Activated T-cell treated with anti-CD3 and anti-CD28 coated beads, Interleukin-2, amount 50 U/mL, for 4 hours (primary cell): Measurements from ENCODE around the gene GTSE1. TPM values are rescaled to one million over a fixed set of nuclear protein-coding genes. Genes with fewer than 3 reads are reported as not detected.

Experiments
- ATAC-seq, 2 donors: fragments of 200-7000 bp; cut with Tn5 transposase; one replicate each; pipeline ENCODE4 v1.10.0; 2021
- DNase-seq: peaks from one replicate; pipeline ENCODE4 v3.0.0-alpha.2; 2020
- H3K27me3 Mint-ChIP-seq: one replicate; pipeline ENCODE4 v1.8.0; 2021; ENCODE audit warnings: low read depth, mixed read lengths
- H3K36me3 Mint-ChIP-seq: one replicate; pipeline ENCODE4 v1.8.0; 2022; ENCODE audit warnings: mixed read lengths; ENCODE audit not compliant: insufficient read depth
- H3K4me1 Mint-ChIP-seq: one replicate; pipeline ENCODE4 v1.8.0; 2021; ENCODE audit warnings: low read depth, mixed read lengths
- H3K4me3 Mint-ChIP-seq: one replicate; pipeline ENCODE4 v1.8.0; 2021; ENCODE audit warnings: mild to moderate bottlenecking, moderate library complexity, mixed read lengths
- H3K9me3 Mint-ChIP-seq: one replicate; pipeline ENCODE4 v1.8.0; 2021; ENCODE audit warnings: mixed read lengths
- total RNA-seq, 3 donors: library from RNA; stranded (reverse); gene quantifications; one replicate each; pipeline ENCODE4 v1.2.1, GENCODE V29; 2021

GTSE1 gene
- total RNA-seq, 3 donors from 2014 or later = 2.2 to 3.7 (median 2.7) TPM

DNA sequence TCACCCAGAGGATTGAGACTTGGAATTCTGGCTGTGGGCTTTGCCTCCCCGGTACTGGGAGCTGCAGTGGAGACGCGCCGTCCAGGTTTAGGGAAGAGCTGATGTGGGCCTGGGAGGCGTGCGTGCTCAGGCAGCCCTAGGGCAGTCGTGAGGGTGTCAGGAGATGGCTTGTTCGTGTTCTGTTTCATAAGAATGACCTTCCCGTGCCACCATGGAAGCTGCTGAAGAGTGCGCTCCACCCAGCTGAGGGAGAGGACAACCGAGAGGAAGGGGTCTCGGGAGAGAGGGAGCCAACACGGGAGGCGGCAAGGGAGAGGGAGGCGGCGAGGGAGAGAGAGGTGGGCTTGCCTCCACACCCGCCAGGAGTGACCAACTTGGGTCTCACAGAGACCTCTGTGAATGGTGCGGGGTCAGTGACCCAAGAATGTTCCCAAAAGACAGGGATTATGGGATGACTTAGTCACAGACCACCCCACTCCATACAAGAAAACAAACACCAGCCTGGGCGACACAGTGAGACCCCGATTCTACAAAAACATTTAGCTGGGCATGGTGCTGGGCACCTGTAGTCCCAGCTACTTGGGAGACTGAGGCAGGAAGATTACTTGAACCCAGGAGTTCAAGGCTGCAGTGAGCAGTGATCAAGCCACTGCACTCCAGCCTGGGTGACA lies 24.2 kb downstream of the GTSE1 start:
- Mint-ChIP-seq H3K27me3 (no peaks in the 10 kb centered on the region), H3K9me3 (no peaks in the 10 kb centered on the region), H3K4me3 (no peak overlapping the region), H3K36me3 (no peaks in the 10 kb centered on the region), H3K4me1 (no peaks in the 10 kb centered on the region)
- ATAC-seq = no peak
- no peak for DNase-seq

DNA sequence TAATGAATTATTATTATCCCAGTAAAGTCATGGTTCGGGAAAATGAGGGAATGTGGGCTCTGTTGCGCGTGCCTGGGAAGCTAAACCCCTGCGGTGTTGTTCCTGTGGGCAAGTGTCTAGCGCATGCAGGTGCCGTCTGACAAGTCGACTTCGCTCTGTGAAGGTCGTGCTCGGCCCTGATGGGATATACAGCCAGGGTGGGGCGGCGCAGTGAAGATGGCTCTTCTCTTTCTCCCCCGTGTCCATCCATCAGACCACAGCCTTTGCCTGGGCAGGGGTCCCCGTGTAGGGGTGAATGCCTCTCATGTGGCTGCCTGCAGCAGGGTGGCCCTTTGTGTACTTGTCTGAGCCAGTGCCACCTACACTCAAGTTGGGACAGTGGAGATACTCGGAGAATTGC lies 26.0 kb downstream of the GTSE1 start:
- Mint-ChIP-seq H3K4me1 (no peaks in the 10 kb centered on the region), H3K9me3 (no peaks in the 10 kb centered on the region), H3K36me3 (no peaks in the 10 kb centered on the region), H3K27me3 (no peaks in the 10 kb centered on the region), H3K4me3 (no peak overlapping the region)
- DNase-seq = no peak
- ATAC-seq = no peak

DNA sequence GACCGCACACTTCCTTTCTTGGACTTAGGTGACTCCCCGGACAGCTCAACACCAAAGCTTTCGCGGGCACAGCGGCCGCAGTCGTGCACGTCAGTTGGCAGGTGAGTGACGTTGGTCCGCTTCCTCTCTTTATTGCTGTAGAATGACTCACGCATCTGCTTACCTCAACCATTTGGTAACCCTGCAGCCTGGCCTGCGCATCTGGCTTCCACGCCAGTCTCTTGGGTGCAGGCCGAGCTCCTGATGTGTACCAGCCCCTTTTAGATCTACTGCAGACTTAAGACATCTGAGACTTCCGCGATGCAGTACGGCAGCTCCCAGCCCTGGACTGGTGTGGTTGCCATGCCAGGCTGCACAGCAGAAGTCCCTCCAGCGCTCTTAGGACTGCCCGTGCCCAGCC lies 26.5 kb downstream of the GTSE1 start:
- no peak for DNase-seq
- H3K4me1 Mint-ChIP-seq = no peaks in the 10 kb centered on the region

DNA sequence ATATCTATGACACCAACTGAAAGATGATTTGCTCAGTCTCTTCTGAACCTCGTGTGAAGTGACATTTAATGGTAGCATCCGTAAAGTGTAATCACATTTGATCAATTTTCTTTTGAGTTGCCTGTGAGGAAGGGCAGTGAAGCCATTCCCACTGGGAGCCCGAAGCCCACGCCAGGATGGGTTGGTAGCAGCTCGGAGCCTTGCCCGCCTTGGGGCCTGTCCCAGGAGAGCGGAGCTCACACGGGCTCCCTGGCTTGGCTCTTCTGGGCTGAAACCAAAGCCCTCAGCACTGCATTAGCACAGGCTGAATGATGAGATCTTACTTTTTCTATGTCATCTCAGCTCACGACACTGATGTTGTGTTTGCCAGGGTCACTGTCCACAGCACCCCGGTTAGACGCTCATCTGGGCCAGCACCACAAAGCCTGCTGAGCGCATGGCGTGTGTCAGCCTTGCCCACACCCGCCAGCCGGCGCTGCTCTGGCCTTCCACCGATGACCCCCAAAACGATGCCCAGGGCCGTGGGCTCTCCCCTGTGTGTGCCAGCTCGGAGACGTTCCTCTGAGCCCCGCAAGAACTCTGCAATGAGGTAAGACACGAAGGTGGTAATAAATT lies 29.5 kb downstream of the GTSE1 start:
- Mint-ChIP-seq H3K36me3 (no peaks in the 10 kb centered on the region), H3K9me3 (no peaks in the 10 kb centered on the region), H3K4me3 (no peak overlapping the region), H3K4me1 (no peaks in the 10 kb centered on the region), H3K27me3 (no peaks in the 10 kb centered on the region)
- ATAC-seq = no peak
- DNase-seq = no peak

More for the DNA sequence above, 26.5 kb downstream of the GTSE1 start:
- Mint-ChIP-seq H3K36me3 (no peaks in the 10 kb centered on the region), H3K27me3 (no peaks in the 10 kb centered on the region), H3K9me3 (no peaks in the 10 kb centered on the region), H3K4me3 (no peak overlapping the region)
- ATAC-seq = no peak

DNA sequence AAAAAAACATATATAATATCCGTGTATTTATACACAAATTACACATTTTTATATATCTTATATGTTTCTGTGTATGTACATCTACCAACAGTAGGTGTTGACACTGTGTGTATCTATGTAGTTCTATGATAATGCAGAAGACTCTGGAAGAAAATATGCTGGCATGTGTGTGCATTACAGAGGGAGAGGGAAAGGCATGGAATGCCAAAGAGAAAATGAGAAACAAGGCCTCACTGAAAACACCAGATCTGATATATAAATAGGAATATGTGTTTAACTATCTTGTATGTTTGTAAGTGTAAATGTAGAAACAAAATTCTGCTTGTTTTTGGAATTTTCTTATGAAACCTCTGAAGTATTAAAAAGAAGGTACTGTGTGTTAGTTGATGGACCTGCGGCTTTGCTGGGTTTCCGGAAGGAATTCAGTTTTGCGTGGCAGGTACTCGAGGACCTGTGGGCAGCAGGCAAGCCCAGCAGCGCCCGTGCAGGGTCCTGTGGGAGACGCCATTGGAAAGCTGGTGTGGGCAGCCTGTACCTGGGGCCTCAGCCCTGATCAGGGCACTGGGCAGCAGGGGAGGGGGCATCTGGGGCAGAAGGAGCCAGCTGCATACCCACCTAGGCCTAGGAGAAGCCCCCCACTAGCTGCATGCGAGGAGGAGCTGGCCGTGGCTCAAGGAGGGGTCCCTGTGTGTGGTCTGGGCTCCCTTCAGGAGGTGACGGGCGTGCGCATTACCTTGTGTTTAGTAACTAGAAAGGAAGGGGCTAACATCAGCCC lies 31.2 kb downstream of the GTSE1 start:
- Mint-ChIP-seq H3K27me3 (no peaks in the 10 kb centered on the region), H3K9me3 (no peaks in the 10 kb centered on the region), H3K36me3 (no peaks in the 10 kb centered on the region), H3K4me3 (no peak overlapping the region), H3K4me1 (no peaks in the 10 kb centered on the region)
- no peak for DNase-seq
- ATAC-seq = no peak

DNA sequence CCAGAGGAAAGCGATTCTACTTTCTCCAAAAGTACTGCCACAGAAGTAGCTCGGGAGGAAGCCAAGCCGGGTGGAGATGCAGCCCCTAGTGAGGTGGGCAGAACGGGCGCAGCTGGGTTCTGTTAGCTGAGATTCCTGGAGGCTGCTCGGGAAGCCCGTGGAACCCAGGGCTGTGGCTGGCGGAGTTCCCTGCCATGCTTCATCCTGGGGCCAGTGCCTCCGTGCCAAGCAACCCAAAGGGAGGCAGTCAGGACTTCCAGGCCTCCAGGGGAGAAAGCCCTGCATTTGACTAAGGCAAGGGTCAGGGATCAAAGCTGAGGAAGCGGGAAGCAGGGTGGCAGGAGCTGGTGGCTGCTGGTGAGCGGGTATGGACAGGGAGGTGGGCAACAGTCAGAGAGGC lies 32.1 kb downstream of the GTSE1 start:
- H3K4me3 Mint-ChIP-seq = no peak overlapping the region
- no peaks in the 10 kb centered on the region for H3K4me1 Mint-ChIP-seq
- no peaks in the 10 kb centered on the region for H3K9me3 Mint-ChIP-seq
- no peak for ATAC-seq
- H3K27me3 Mint-ChIP-seq = no peaks in the 10 kb centered on the region
- DNase-seq = no peak
- no peaks in the 10 kb centered on the region for H3K36me3 Mint-ChIP-seq

DNA sequence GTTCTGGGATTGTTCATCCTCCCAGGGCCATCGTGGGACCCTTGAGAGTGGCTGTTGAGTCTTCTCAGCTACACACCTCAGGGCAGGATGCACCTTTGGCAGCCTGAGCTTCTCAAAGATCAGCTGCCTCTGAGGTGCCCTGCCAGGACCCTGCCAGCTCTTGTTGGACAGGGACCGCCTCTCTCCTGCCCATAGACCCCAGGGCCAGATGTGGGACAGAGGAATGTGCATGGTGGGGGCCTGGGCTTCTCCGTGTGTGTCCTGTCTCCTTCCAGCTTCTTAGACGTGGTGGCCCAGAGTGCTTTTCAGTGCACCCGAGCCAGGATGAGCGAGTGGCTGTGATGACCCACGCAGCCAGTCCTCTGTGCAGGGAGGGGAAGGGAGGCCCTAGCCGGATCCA lies 32.9 kb downstream of the GTSE1 start:
- no peak for ATAC-seq
- Mint-ChIP-seq H3K4me3 (no peak overlapping the region), H3K9me3 (no peaks in the 10 kb centered on the region), H3K4me1 (peaks cover 3% of the 10 kb centered on the region), H3K36me3 (no peaks in the 10 kb centered on the region), H3K27me3 (no peaks in the 10 kb centered on the region)
- DNase-seq = no peak

DNA sequence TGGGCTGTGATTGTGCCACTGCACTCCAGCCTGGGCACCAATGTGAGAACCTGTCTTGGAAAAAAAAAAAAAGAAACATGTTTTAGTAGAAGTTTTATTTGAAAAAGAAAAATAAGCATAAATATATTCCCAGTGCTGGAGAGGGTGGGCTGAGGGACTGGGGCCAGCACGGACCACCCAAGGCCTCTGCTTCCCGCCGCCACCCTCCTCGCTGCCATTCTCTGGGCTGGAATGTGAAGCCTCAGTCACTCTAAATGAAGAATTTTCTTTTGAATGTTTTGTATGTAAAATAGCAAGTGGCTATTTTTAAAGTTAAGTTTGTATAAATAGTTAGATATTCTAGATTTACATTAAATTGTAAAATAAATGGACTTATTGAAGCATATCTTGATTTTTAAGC lies 33.8 kb downstream of the GTSE1 start:
- Mint-ChIP-seq H3K9me3 (no peaks in the 10 kb centered on the region), H3K4me3 (no peak overlapping the region), H3K27me3 (no peaks in the 10 kb centered on the region), H3K36me3 (no peaks in the 10 kb centered on the region), H3K4me1 (peaks cover 7% of the 10 kb centered on the region)
- no peak for ATAC-seq
- no peak for DNase-seq

DNA sequence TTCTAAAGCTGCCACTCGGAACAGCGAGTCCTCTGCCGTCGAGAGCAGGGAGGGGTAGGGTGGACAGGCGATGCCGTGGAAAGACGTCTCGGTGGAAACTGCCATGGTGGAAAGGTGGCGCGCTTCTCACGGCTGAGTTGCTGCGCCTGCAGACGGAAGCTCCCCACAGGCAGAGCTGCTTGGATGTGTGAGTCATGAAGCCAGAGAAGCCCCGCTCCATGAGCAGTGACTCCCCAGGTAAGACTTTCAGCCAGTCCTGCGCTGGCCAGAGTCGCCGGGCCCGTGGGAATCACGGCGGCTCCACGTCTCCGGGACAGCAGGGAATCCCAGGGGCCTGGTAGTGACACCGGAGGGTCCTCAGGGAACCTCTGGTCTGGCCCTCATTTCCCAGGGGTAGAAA lies 34.8 kb downstream of the GTSE1 start:
- Mint-ChIP-seq H3K36me3 (peaks cover 3% of the 10 kb centered on the region), H3K4me1 (peaks cover 10% of the 10 kb centered on the region), H3K4me3 (no peak overlapping the region), H3K9me3 (no peaks in the 10 kb centered on the region), H3K27me3 (no peaks in the 10 kb centered on the region)
- ATAC-seq = no peak
- no peak for DNase-seq

DNA sequence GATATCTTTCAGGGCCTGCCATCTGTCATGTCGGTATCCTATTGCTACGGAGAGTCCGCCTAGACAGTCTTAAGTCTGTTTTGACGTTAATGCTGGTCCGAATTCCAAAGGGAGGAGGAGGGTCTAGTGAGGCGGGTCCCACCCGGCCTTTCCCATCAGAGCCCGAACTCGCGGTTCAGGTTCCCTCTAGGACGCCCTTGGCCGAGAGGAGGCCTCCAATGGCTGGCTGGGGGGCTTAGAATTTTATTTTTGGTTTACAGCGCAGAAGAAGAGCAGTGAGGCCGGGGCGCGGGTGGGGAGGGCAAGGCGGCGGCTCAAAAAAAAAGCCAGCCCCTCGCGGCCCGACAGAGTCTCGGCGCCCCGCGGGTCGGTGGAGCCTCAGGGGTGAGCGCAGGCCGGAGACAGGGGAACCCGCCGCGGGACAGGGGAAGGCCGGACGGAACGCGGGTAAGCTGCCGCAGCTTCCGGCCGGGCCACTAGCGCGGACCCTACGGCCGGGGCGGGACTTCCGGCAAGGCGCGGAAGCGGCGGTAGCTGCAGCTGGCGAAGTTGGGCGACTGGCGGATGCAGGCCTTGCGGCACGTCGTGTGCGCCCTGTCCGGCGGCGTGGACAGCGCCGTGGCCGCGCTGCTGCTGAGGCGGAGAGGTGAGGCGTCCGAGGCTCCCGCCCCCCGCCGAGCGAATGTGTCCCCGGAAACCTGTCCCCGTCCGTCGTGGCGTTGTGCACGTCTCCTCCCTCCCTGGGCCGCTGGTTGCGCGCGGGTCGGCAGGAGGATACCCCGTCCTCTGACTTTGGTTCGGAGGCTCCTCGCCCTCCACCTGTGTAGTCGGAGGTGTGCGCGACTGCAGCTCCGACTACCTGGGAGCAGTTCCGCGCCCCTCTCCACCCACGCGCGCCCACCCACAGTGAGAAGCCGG lies 38.8 kb downstream of the GTSE1 start, which contains the start of gene TRMU:
TRMU (plus strand) TSS at position 514 of the 918 bp plus-strand sequence; CDS start at position 565, 51 bp downstream.
- Mint-ChIP-seq H3K36me3 (peaks cover 28% of the 10 kb centered on the region), H3K9me3 (no peaks in the 10 kb centered on the region), H3K4me3 (peak within 1 kb of the TSS; percentile 99), H3K27me3 (no peaks in the 10 kb centered on the region), H3K4me1 (peaks cover 35% of the 10 kb centered on the region)
- DNase-seq (peak; percentile 65), ATAC-seq (peak; percentile 91 to 94)

DNA sequence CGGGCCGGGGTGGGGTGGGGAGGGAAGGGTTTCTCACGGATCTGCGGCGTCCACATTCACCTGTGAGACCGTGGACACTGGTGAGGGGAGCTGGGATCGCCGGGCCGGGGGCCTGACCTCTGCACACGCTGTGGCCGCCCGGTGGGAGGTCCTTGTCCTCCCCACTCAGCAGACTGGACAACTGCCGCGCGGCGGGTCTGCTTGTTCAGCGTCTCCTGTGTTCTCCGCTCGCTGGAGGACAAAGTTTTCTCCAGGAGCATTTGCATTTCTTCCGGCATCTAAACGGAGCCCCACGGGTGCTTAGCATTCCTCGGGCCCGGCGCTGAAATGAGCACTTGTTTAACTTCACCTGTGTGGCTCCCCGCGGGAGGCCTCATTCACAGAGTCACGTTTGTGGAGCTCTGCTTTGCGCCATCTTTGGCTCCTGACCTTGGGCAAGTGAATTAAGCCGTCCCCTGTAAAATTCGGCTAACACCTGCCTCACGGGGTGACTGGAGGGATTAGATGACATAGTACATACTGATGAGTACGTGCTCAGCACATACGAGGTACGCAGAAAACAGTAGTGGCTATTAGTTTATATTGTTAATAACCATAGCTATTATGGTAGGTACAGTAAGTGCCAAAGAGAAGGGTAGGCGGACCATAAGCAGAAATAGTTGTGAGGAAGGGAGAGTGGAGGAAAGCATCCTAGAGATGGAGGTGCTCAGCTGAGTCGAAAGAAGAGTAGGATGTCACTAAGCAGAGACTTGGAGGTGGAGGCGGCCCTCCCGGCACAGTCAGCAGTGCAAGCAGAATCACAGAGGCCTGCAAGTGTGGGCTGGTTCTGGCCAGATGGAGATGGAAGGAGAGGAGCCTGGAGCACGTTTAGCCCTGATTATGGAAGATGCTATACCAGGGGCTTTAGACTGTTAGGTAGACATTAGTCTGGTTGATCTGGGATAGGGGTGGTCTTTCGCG lies 39.7 kb downstream of the GTSE1 start:
- Mint-ChIP-seq H3K27me3 (no peaks in the 10 kb centered on the region), H3K4me3 (peak overlapping the region; percentile 99), H3K36me3 (peaks cover 32% of the 10 kb centered on the region), H3K9me3 (no peaks in the 10 kb centered on the region), H3K4me1 (peaks cover 38% of the 10 kb centered on the region)
- no peak for DNase-seq
- peak; percentile 19 to 20 for ATAC-seq

DNA sequence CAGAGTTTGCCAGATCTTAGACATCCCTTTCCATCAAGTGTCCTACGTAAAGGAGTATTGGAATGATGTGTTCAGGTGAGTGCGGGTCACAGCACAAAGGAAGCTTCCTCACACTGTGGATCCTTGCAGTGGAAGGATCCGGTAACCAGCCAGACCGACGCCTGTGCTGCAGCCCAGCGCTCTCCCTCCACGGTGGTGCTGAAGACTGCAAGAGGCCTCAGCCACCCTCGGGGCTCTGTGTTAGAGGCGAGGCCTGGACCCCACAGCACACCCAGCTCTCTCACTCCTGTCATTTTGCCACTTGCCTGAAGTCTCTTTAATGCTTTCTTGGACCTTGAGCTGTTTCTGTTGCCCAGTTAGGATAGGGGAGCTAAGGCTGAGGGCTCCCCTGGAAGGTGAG lies 41.2 kb downstream of the GTSE1 start:
- H3K4me3 Mint-ChIP-seq = peak overlapping the region; percentile 22
- ATAC-seq = no peak
- no peaks in the 10 kb centered on the region for H3K9me3 Mint-ChIP-seq
- no peaks in the 10 kb centered on the region for H3K27me3 Mint-ChIP-seq
- peaks cover 40% of the 10 kb centered on the region for H3K4me1 Mint-ChIP-seq
- H3K36me3 Mint-ChIP-seq = peaks cover 41% of the 10 kb centered on the region
- DNase-seq = no peak

DNA sequence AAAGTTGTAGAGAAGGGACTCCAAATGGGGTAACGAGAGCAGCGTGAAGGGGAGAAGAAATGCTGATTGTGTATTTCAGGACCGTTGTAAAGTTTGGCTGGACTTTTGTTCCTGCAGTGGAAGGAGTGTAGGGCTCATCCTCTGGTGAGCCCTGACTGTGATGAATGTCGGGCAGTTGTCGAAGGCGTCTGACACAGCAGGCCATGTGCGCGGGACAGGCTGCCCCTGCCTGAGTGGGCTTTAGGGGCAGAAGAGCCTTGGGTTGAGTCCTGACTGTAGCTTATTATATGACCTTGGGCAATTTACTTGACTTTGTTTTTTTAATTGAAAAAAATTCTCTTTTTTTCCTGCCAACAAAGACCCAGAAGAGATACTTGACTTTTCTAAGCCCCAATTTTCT lies 42.0 kb downstream of the GTSE1 start:
- H3K4me1 Mint-ChIP-seq = peaks cover 40% of the 10 kb centered on the region
- ATAC-seq = no peak
- H3K36me3 Mint-ChIP-seq = peaks cover 45% of the 10 kb centered on the region
- DNase-seq = no peak
- no peak overlapping the region for H3K4me3 Mint-ChIP-seq
- no peaks in the 10 kb centered on the region for H3K27me3 Mint-ChIP-seq
- H3K9me3 Mint-ChIP-seq = no peaks in the 10 kb centered on the region
